Fibroblast of lung (primary cell): Measurements from ENCODE around the gene CCSER2.

Source experiments
- EZH2 ChIP-seq: IDR thresholded peaks from 2 replicates; pipeline ENCODE4 v1.5.1; 2012; ENCODE audit warnings: low read length, control low read depth, mild to moderate bottlenecking; ENCODE audit errors: missing control alignments
- TF ChIP-seq, protein P1 (sequence below), 2 donors: IDR thresholded peaks in 1 of 2; conservative IDR thresholded peaks in 1 of 2; 1 replicate in 1 of 2; 2 replicates in 1 of 2; pipeline ENCODE4 v1.5.1; 2011 to 2012; ENCODE audit warnings: low read length in 2 of 2, control low read depth in 1 of 2, inconsistent platforms in 1 of 2, low read depth in 1 of 2, mild to moderate bottlenecking in 1 of 2

- TF ChIP-seq, protein P1, sequence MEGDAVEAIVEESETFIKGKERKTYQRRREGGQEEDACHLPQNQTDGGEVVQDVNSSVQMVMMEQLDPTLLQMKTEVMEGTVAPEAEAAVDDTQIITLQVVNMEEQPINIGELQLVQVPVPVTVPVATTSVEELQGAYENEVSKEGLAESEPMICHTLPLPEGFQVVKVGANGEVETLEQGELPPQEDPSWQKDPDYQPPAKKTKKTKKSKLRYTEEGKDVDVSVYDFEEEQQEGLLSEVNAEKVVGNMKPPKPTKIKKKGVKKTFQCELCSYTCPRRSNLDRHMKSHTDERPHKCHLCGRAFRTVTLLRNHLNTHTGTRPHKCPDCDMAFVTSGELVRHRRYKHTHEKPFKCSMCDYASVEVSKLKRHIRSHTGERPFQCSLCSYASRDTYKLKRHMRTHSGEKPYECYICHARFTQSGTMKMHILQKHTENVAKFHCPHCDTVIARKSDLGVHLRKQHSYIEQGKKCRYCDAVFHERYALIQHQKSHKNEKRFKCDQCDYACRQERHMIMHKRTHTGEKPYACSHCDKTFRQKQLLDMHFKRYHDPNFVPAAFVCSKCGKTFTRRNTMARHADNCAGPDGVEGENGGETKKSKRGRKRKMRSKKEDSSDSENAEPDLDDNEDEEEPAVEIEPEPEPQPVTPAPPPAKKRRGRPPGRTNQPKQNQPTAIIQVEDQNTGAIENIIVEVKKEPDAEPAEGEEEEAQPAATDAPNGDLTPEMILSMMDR (conservative IDR thresholded peaks at IDR 0.05 in 1 of 2, IDR thresholded peaks at IDR 0.05 in 1 of 2; ENCODE audit: low read depth in 1 of 2, low read length in 2 of 2) = no peak
- no peak for TF ChIP-seq EZH2
Observed at GRCh38 chr10:84374455-84374854, 46.1 kb downstream of the CCSER2 start.
